VCaP (cell line): ENCODE data around the gene EHD3.

Experiments used
- H3K27ac ChIP-seq: fragments of 450-650 bp; 2 replicates; pipeline ENCODE4 v1.5.1; 2017
- TF ChIP-seq, protein P1 (sequence below): fragments of 450-650 bp; conservative IDR thresholded peaks from 2 replicates; pipeline ENCODE4 v1.5.1; 2017; ENCODE audit warnings: mild to moderate bottlenecking, moderate library complexity

EHD3 gene

DNA sequence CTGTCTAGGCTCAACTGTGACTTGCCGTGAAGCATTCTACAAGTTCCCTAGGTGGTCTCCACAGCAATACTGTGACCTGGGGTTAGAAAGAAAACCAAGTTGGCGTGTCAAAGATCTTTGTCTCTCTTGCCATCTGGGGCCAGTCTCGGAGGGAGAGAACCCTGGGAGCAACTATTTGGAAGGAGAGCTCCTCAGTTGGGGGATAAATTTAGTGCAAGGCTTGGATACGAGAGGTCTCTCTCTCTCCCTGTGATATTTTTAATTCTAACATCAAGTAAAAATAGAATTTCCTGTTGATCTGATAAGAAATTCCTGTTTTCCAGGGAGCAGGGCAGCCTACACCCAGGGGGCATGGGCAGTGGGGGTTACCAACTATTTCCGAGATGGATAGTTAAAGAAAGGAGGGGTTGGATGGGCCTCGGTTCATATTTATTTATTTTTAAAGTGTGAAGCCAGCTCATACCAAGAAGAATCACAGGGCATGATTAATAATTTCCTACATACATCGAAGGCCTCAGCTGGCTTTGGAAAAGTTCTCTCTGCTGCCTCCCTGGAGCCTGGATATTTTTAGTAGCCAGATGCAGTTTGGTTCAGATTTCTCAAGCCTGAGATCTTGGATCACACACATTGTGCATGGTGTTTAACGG, 62.8 kb downstream of the EHD3 start:
- TF ChIP-seq, protein P1, sequence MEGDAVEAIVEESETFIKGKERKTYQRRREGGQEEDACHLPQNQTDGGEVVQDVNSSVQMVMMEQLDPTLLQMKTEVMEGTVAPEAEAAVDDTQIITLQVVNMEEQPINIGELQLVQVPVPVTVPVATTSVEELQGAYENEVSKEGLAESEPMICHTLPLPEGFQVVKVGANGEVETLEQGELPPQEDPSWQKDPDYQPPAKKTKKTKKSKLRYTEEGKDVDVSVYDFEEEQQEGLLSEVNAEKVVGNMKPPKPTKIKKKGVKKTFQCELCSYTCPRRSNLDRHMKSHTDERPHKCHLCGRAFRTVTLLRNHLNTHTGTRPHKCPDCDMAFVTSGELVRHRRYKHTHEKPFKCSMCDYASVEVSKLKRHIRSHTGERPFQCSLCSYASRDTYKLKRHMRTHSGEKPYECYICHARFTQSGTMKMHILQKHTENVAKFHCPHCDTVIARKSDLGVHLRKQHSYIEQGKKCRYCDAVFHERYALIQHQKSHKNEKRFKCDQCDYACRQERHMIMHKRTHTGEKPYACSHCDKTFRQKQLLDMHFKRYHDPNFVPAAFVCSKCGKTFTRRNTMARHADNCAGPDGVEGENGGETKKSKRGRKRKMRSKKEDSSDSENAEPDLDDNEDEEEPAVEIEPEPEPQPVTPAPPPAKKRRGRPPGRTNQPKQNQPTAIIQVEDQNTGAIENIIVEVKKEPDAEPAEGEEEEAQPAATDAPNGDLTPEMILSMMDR: no peak
- H3K27ac ChIP-seq: no peak overlapping the region

DNA sequence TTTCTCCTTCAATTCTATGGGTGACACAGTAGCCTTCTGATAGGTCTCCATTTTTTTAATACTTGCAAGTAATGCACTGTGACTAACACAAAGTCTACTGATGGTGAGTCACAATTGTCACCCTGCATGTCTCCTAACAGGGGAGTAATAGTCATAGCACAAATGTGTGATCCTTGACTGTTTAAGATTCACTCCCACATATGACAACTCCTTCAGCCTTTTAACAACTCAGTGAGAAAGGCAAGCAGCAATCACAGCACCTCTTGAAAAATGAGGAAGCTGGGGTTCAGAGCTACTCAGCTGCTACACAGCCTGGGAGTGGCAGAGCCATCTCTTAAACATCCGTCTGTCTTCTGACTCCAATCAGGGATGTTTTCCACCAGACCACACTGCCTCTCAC, 63.8 kb downstream of the EHD3 start:
- TF ChIP-seq, protein P1: no peak
- H3K27ac ChIP-seq: no peak overlapping the region

DNA sequence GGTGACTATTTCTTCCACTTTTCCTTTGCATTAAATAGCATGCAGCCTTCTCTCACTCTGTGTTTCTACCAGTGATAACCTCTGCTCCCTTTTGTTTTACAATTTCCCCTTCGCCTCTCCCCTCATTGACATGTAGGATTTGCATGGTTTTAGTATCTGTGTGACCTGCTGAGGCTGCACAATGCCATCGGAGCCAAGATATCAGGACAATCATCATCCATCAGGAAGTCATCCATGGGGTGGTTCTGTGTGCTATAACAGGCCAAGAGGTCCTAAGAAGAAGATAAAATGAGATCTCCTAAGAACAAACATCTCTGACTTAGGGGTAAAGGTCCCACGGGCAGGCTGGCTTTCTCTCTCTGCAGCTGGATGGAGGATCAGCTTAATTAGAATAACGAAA, 65.6 kb downstream of the EHD3 start:
- no peak overlapping the region for H3K27ac ChIP-seq
- TF ChIP-seq, protein P1: no peak

DNA sequence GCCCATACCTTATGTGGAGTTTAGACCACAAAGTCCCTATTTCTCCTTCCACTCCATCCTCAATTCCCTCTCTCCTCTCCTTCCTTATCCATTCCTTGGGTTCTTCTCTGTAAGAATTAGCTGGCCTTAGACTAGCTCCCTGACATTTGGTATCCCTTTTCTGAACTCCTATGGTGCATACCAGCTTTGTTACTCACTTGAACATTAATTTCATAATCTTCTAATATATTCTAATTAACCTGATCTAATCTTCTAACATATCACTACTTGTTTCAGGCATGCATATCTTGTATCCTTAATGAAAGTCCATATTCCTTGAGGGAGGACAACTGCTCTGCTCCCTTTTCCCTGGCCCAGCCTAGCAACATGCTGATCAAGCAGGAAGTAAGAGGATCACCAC, 66.4 kb downstream of the EHD3 start:
- TF ChIP-seq, protein P1: no peak
- no peak overlapping the region for H3K27ac ChIP-seq

DNA sequence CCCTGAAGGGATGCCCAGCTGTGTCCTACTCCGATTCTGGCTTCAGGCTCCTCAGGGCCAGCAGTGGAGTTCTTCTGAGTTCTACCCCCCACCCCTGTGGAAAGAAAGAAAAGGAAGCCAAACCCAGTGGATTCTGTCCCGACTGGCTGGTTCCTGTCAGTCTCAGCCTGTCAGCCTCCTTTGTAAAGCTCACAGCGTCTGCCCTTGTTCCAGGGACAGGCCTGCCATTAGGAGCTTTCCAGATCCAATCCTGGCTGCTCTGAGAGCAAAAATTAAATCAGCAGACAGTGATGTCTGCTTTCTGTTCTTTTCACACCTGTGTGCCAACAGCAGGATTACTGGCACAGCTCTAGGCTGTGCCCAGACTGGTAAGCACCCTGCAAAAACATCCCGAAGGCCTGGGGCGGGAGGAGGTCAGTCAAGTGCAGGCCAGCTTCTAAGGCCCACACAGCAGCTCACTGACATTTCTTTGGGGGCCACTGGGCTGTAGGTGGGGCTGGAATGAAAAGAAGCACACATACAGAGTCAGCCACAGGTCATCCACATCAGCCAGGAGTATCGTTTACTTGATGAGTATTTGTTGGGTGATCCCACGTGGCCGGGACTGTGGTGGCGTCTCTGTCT, 69.1 kb downstream of the EHD3 start:
- H3K27ac ChIP-seq: no peak overlapping the region
- TF ChIP-seq, protein P1: no peak

DNA sequence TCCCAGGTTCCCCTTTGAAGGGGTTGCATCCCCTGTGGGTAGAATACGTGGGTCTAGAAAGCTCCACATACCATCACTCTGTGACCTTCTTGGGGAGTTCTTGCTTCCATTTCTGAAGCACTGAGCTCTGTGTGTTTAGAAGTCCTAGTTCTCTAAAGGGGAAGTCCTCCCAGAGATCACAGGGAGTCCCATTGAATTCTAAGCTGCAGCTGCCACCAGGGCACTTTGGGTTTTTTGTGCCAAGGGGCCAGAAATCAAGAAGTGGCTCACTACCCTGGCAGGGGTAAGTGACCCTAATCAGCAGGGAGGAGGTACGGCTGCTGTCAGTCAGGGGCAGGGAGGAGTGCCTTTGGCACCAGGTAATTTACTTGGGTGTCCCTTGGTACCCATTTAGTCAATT, 70.9 kb downstream of the EHD3 start:
- TF ChIP-seq, protein P1: no peak
- no peak overlapping the region for H3K27ac ChIP-seq

DNA sequence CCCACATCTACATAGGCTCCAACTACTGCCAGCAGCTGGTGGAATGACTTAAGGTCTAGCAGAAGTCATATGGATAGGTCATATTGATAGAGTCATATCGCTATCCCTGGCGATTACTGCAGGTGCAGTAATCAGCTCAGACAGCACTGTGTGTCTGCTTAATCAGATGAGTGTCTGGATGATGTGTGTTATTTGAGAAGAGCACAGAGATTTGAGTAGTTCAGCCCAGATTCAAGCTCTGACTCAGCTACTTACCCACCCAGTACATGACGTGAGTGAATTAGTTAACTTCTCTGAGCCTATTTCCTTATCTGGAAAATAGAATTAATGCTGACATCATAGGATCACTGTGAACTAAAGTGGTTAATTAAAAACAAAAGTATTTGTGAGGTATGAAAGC, 78.9 kb downstream of the EHD3 start:
- no peak overlapping the region for H3K27ac ChIP-seq
- TF ChIP-seq, protein P1: no peak
